CD4-positive, CD25-positive, alpha-beta regulatory T cell (primary cell): ENCODE measurements around the gene FRMD4B. TPM values are rescaled to one million over a fixed set of nuclear protein-coding genes. Genes with fewer than 3 reads are reported as not detected.

Experiments
- ATAC-seq, 2 donors: fragments of 150-1000 bp; cut with Tn5 transposase; one replicate each; pipeline ENCODE4 v1.10.0; 2021; ENCODE audit warnings: low read depth in 2 of 2, moderate number of reproducible peaks in 2 of 2, moderate library complexity in 1 of 2
- DNase-seq, 3 donors: peaks; one replicate each; pipeline versions ENCODE4 v3.0.0 to v3.0.0-alpha.2; 2012 to 2022; ENCODE audit warnings: mixed read lengths in 1 of 3
- H3K27ac ChIP-seq: one replicate; pipeline ENCODE4 v1.7.0; 2013; ENCODE audit warnings: mild to moderate bottlenecking, low read length; ENCODE audit not compliant: insufficient read depth, poor library complexity, severe bottlenecking
- H3K27me3 ChIP-seq: one replicate; pipeline ENCODE4 v1.7.0; 2013; ENCODE audit warnings: low read length; ENCODE audit not compliant: control insufficient read depth, insufficient read depth
- H3K36me3 ChIP-seq: one replicate; pipeline ENCODE4 v1.7.0; 2013; ENCODE audit warnings: mild to moderate bottlenecking, low read length, moderate library complexity; ENCODE audit not compliant: control insufficient read depth, insufficient read depth
- H3K4me1 ChIP-seq: 2 replicates; pipeline ENCODE4 v1.7.0; 2013; ENCODE audit warnings: mild to moderate bottlenecking, low read length; ENCODE audit not compliant: insufficient read depth, control insufficient read depth, poor library complexity, severe bottlenecking
- H3K4me3 ChIP-seq: one replicate; pipeline ENCODE4 v1.7.0; 2013; ENCODE audit warnings: low read depth, mild to moderate bottlenecking, low read length, moderate library complexity
- H3K9me3 ChIP-seq, 2 experiments: 1 replicate in 1 of 2; 2 replicates in 1 of 2; pipeline ENCODE4 v1.7.0; 2013; ENCODE audit warnings: low read length in 2 of 2, mild to moderate bottlenecking in 1 of 2, moderate library complexity in 1 of 2; ENCODE audit not compliant: control insufficient read depth in 2 of 2
- H3K27ac Mint-ChIP-seq, 3 donors: one replicate each; pipeline ENCODE4 v1.8.0; 2020 to 2022; ENCODE audit warnings: mild to moderate bottlenecking in 3 of 3, mixed read lengths in 3 of 3, moderate library complexity in 2 of 3
- H3K27me3 Mint-ChIP-seq: one replicate; pipeline ENCODE4 v1.8.0; 2022; ENCODE audit warnings: mild to moderate bottlenecking, mixed read lengths
- H3K36me3 Mint-ChIP-seq: one replicate; pipeline ENCODE4 v1.8.0; 2020; ENCODE audit warnings: mixed read lengths
- H3K4me1 Mint-ChIP-seq, 4 donors: one replicate each; pipeline ENCODE4 v1.8.0; 2020 to 2022; ENCODE audit warnings: mixed read lengths in 4 of 4, mild to moderate bottlenecking in 1 of 4
- H3K4me3 Mint-ChIP-seq, 4 donors: one replicate each; pipeline ENCODE4 v1.8.0; 2020 to 2022; ENCODE audit warnings: mild to moderate bottlenecking in 4 of 4, mixed read lengths in 4 of 4, moderate library complexity in 3 of 4
- H3K9me3 Mint-ChIP-seq, 7 donors: one replicate each; pipeline ENCODE4 v1.8.0; 2020 to 2022; ENCODE audit warnings: mixed read lengths in 7 of 7, mild to moderate bottlenecking in 3 of 7, moderate library complexity in 2 of 7
- polyA plus RNA-seq, 4 donors: library from polyadenylated mRNA; unstranded; fragments of 300-500 nt; fragmentation: Illumina TruSeq; gene quantifications; one replicate each; pipeline ENCODE4 v1.2.3, GENCODE V29; 2021
- total RNA-seq: library from RNA; stranded (reverse); gene quantifications from one replicate; pipeline ENCODE4 v1.2.3, GENCODE V29; 2022

Gene FRMD4B
- total and polyA plus RNA-seq, 5 donors from 2014 or later = 8.6 to 54.7 (median 9.8) TPM

DNA sequence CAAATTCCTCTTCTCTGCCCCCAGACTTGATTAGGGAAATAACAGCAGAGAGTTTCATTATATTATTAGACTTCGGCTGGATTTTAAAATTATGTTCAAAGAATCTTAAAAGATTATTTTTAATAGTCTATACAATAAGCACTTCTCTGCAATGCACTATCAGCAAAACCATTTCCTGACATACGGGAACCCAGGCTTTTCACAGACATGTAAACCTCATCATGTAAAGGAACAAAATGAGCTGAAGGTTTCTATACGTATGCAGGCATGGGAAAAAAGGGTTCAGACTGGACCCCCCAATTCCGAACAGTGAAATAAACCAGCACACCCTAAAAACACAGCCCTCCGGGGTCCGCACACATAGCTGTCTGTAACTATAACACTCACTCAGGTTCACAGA lies 185.9 kb downstream of the FRMD4B start:
- H3K4me3 ChIP-seq = peak overlapping the region; percentile 93
- H3K36me3 ChIP-seq = peaks cover 20% of the 10 kb centered on the region
- ATAC-seq = peak in 1 of 2 donors; percentile 20
- peak overlapping the region; percentile 88 to 99 (median 96) for H3K4me3 Mint-ChIP-seq
- no peaks in the 10 kb centered on the region for H3K9me3 ChIP-seq
- peak overlapping the region; percentile 94 to 98 (median 97) for H3K27ac Mint-ChIP-seq
- H3K4me1 Mint-ChIP-seq = peaks cover 20 to 61% (median 46%) of the 10 kb centered on the region in 4 donors
- H3K4me1 ChIP-seq = peaks cover 51% of the 10 kb centered on the region
- H3K9me3 Mint-ChIP-seq = no peaks in the 10 kb centered on the region
- peaks cover 20% of the 10 kb centered on the region for H3K36me3 Mint-ChIP-seq
- H3K27me3 ChIP-seq = no peaks in the 10 kb centered on the region
- H3K27ac ChIP-seq = peak overlapping the region; percentile 85
- peak in 2 of 3 donors; percentile 41 to 67 for DNase-seq
- no peaks in the 10 kb centered on the region for H3K27me3 Mint-ChIP-seq

DNA sequence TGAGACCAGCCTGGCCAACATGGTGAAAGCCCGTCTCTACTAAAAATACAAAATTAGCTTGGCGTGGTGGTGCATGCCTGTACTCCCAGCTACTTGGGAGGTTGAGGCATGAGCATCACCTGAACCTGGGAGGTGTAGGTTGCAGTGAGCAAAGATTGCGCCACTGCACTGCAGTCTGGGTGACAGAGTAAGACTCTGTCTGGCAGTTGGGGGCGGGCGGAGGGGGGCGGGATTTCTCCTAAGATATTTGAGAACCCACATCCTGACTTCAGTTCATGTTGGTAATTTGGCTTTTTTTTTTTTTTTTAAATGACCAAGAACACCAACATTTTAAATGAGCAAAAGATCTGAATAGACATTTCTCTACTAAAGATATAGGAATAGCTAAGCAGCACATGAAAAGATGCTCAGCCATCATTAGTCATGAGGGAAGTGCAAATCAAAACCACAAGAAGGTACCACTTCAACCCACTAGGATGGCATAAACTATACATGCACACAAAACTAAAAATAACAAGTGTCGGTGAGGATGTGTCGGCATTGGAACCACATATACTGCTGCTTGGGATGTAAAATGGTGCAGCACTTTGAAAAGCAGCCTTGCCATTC lies 187.9 kb downstream of the FRMD4B start:
- H3K36me3 ChIP-seq = peaks cover 39% of the 10 kb centered on the region
- peaks cover 35% of the 10 kb centered on the region for H3K4me1 ChIP-seq
- no peaks in the 10 kb centered on the region for H3K9me3 Mint-ChIP-seq
- peaks cover 34% of the 10 kb centered on the region for H3K36me3 Mint-ChIP-seq
- ATAC-seq (peak; percentile 75 to 79), DNase-seq (peak; percentile 44 to 86 (median 67))
- H3K27ac ChIP-seq = peak overlapping the region; percentile 85
- peak overlapping the region; percentile 88 to 99 (median 96) for H3K4me3 Mint-ChIP-seq
- H3K27me3 Mint-ChIP-seq = no peaks in the 10 kb centered on the region
- H3K27me3 ChIP-seq = no peaks in the 10 kb centered on the region
- no peaks in the 10 kb centered on the region for H3K9me3 ChIP-seq
- peaks cover 23 to 59% (median 33%) of the 10 kb centered on the region in 4 donors for H3K4me1 Mint-ChIP-seq
- peak overlapping the region; percentile 63 to 97 (median 94) for H3K27ac Mint-ChIP-seq
- peak overlapping the region; percentile 88 for H3K4me3 ChIP-seq

DNA sequence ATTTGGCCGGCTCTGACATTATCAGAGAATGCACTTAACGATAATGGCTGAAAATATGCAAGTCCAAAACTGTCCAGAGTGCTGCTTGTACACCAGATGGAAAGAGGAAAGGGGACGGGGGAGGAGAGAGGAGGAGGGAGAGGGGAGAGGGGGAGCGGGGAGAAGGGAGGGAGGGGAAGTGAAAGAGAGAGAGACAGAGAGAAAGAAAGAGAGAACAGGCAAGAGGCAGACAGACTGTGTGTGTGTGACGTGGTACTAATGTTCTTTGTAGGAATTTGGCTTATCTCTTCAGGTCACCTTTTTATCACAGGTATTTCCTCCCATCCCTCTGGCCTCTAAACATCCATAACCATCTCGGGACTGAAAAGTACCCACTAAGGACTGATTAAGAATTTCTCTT lies 188.4 kb downstream of the FRMD4B start:
- Histone ChIP-seq H3K36me3 (peaks cover 45% of the 10 kb centered on the region), H3K9me3 (no peaks in the 10 kb centered on the region), H3K27me3 (no peaks in the 10 kb centered on the region), H3K27ac (peak overlapping the region; percentile 50), H3K4me1 (peaks cover 35% of the 10 kb centered on the region), H3K4me3 (peak overlapping the region; percentile 6)
- DNase-seq = no peak
- no peak for ATAC-seq
- H3K36me3 Mint-ChIP-seq = peaks cover 34% of the 10 kb centered on the region
- no peaks in the 10 kb centered on the region for H3K27me3 Mint-ChIP-seq
- H3K27ac Mint-ChIP-seq = peak overlapping the region; percentile 94 to 97 (median 97)
- H3K4me1 Mint-ChIP-seq = peaks cover 23 to 59% (median 33%) of the 10 kb centered on the region in 4 donors
- H3K9me3 Mint-ChIP-seq = no peaks in the 10 kb centered on the region
- H3K4me3 Mint-ChIP-seq = peak overlapping the region; percentile 88 to 99 (median 96)

- no peak overlapping the region for H3K27ac ChIP-seq
- H3K4me1 Mint-ChIP-seq = peaks cover 23 to 59% (median 33%) of the 10 kb centered on the region in 4 donors
- H3K9me3 Mint-ChIP-seq = no peaks in the 10 kb centered on the region
- DNase-seq = no peak
- H3K4me3 Mint-ChIP-seq = peak overlapping the region in 3 of 4 donors; percentile 63 to 90 (median 68)
- peaks cover 34% of the 10 kb centered on the region for H3K36me3 Mint-ChIP-seq
- H3K4me3 ChIP-seq = no peak overlapping the region
- no peaks in the 10 kb centered on the region for H3K27me3 Mint-ChIP-seq
- H3K9me3 ChIP-seq = no peaks in the 10 kb centered on the region
- H3K36me3 ChIP-seq = peaks cover 50% of the 10 kb centered on the region
- peak overlapping the region in 2 of 3 donors; percentile 56 to 97 for H3K27ac Mint-ChIP-seq
- no peaks in the 10 kb centered on the region for H3K27me3 ChIP-seq
- peaks cover 35% of the 10 kb centered on the region for H3K4me1 ChIP-seq
- ATAC-seq = no peak
These were observed 189.0 kb downstream of the FRMD4B start for GRCh38 chr3:69196876-69197275.

GRCh38 chr3:69194431-69195165 lies 191.3 kb downstream of the FRMD4B start:
- no peak for ATAC-seq

DNA sequence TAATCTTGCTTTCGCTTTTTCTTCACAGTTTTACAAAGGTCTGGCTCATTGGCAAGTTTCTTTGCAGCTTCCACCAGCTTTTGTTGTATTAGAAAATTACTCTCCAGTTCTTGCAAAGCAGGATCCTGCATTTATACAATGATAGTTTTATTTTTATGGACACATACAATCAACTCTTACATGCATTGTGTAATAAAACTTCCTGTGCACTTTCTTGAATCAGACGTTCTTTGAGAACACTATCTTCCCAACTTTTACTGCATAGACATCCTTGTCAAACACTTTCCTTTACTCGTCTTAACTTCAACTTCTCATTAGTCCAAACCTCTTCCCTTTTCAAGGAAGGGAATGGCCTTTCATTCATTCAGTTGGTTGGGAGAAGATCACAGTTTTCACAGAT lies 192.1 kb downstream of the FRMD4B start:
- no peak overlapping the region for H3K27ac Mint-ChIP-seq
- H3K4me1 ChIP-seq = peaks cover 23% of the 10 kb centered on the region
- DNase-seq = no peak
- H3K4me3 Mint-ChIP-seq = peak overlapping the region in 1 of 4 donors; percentile 3
- peaks cover 67% of the 10 kb centered on the region for H3K36me3 ChIP-seq
- ATAC-seq = no peak
- H3K36me3 Mint-ChIP-seq = peaks cover 46% of the 10 kb centered on the region
- H3K9me3 Mint-ChIP-seq = no peaks in the 10 kb centered on the region
- H3K27ac ChIP-seq = no peak overlapping the region
- no peaks in the 10 kb centered on the region for H3K27me3 ChIP-seq
- no peaks in the 10 kb centered on the region for H3K9me3 ChIP-seq
- H3K4me1 Mint-ChIP-seq = peaks cover 25 to 58% (median 29%) of the 10 kb centered on the region in 4 donors
- H3K4me3 ChIP-seq = no peak overlapping the region
- no peaks in the 10 kb centered on the region for H3K27me3 Mint-ChIP-seq

More at GRCh38 chr3:69194431-69195165, 191.3 kb downstream of the FRMD4B start:
- H3K4me3 ChIP-seq = no peak overlapping the region
- Mint-ChIP-seq H3K4me3 (peak overlapping the region in 1 of 4 donors; percentile 3), H3K9me3 (no peaks in the 10 kb centered on the region), H3K36me3 (peaks cover 43% of the 10 kb centered on the region), H3K27me3 (no peaks in the 10 kb centered on the region), H3K4me1 (peaks cover 23 to 58% (median 30%) of the 10 kb centered on the region in 4 donors), H3K27ac (no peak overlapping the region)
- no peak overlapping the region for H3K27ac ChIP-seq
- no peaks in the 10 kb centered on the region for H3K9me3 ChIP-seq
- H3K36me3 ChIP-seq = peaks cover 64% of the 10 kb centered on the region
- no peak for DNase-seq
- peaks cover 23% of the 10 kb centered on the region for H3K4me1 ChIP-seq
- no peaks in the 10 kb centered on the region for H3K27me3 ChIP-seq

DNA sequence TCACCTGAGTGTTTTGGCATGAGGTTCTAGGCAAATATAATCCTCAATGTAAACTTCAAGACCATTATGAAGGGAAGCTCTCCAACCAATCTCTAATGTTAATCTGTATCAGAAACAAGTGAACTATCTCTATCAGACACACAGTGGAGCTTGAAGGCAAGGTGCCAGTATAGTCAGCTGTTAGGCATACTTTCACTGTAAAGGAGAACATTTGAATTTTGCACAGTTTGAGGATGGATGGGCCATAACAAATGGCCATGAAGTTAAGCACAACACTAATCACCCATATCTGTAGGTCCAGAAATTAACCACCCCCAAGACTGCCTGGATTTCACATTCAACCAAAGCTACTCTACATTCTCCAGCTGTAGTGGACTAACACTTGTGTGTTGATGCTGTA lies 194.4 kb downstream of the FRMD4B start:
- Histone ChIP-seq H3K9me3 (no peaks in the 10 kb centered on the region), H3K36me3 (peaks cover 75% of the 10 kb centered on the region)
- no peak for ATAC-seq

More for the DNA sequence above, 194.4 kb downstream of the FRMD4B start:
- H3K4me3 Mint-ChIP-seq = no peak overlapping the region
- no peak overlapping the region for H3K4me3 ChIP-seq
- H3K27me3 ChIP-seq = no peaks in the 10 kb centered on the region
- H3K9me3 Mint-ChIP-seq = no peaks in the 10 kb centered on the region
- H3K4me1 Mint-ChIP-seq = peaks cover 7 to 37% (median 15%) of the 10 kb centered on the region in 4 donors
- peaks cover 4% of the 10 kb centered on the region for H3K4me1 ChIP-seq
- DNase-seq = no peak
- no peaks in the 10 kb centered on the region for H3K27me3 Mint-ChIP-seq
- H3K27ac ChIP-seq = no peak overlapping the region
- H3K36me3 Mint-ChIP-seq = peaks cover 42% of the 10 kb centered on the region
- no peak overlapping the region for H3K27ac Mint-ChIP-seq
